Central memory CD8-positive, alpha-beta T cell (primary cell): ENCODE measurements around the gene SYNPO2.
"Not testable (repeated sequence)": the region's sequence is repeated elsewhere in the genome, so short reads cannot be mapped to it uniquely, and the experiment has no call there.

Source experiments
- ATAC-seq: fragments of 150-1000 bp; cut with Tn5 transposase; replicated peaks from 2 replicates; pipeline ENCODE4 v1.10.0; 2022; ENCODE audit warnings: mild to moderate bottlenecking, moderate FRiP score, moderate number of reproducible peaks; ENCODE audit not compliant: poor library complexity, severe bottlenecking; ENCODE audit errors: extremely low read depth
- DNase-seq, 2 donors: peaks; one replicate each; pipeline ENCODE4 v3.0.0; 2021; ENCODE audit warnings: low spot score in 2 of 2
- H3K27ac Mint-ChIP-seq: one replicate; pipeline ENCODE4 v1.8.0; 2022; ENCODE audit warnings: low read depth, mild to moderate bottlenecking, moderate library complexity, mixed read lengths
- H3K27me3 Mint-ChIP-seq: one replicate; pipeline ENCODE4 v1.8.0; 2022; ENCODE audit warnings: mixed read lengths
- H3K36me3 Mint-ChIP-seq: one replicate; pipeline ENCODE4 v1.8.0; 2022; ENCODE audit warnings: mild to moderate bottlenecking, moderate library complexity, mixed read lengths; ENCODE audit not compliant: insufficient read depth
- H3K4me1 Mint-ChIP-seq: one replicate; pipeline ENCODE4 v1.8.0; 2022; ENCODE audit warnings: mixed read lengths
- H3K4me3 Mint-ChIP-seq: one replicate; pipeline ENCODE4 v1.8.0; 2022; ENCODE audit warnings: mild to moderate bottlenecking, moderate library complexity, mixed read lengths
- H3K9me3 Mint-ChIP-seq: one replicate; pipeline ENCODE4 v1.8.0; 2022; ENCODE audit warnings: mixed read lengths

Gene SYNPO2

GRCh38 chr4:119008761-119009160, 120.1 kb downstream of the SYNPO2 start:
- H3K4me3 Mint-ChIP-seq = no peak overlapping the region
- ATAC-seq = no peak
- H3K36me3 Mint-ChIP-seq = no peaks in the 10 kb centered on the region
- no peak for DNase-seq
- H3K9me3 Mint-ChIP-seq = no peaks in the 10 kb centered on the region
- no peak overlapping the region for H3K27ac Mint-ChIP-seq
- H3K4me1 Mint-ChIP-seq = no peaks in the 10 kb centered on the region
- H3K27me3 Mint-ChIP-seq = no peaks in the 10 kb centered on the region

- not testable (repeated sequence) for ATAC-seq, H3K9me3 Mint-ChIP-seq, H3K4me3 Mint-ChIP-seq, H3K36me3 Mint-ChIP-seq, H3K27me3 Mint-ChIP-seq, H3K4me1 Mint-ChIP-seq, DNase-seq, H3K27ac Mint-ChIP-seq
Observed at GRCh38 chr4:119010221-119010620, 121.6 kb downstream of the SYNPO2 start.

- ATAC-seq = no peak
- no peak overlapping the region for H3K27ac Mint-ChIP-seq
- H3K36me3 Mint-ChIP-seq = no peaks in the 10 kb centered on the region
- no peak overlapping the region for H3K4me3 Mint-ChIP-seq
- no peaks in the 10 kb centered on the region for H3K9me3 Mint-ChIP-seq
- H3K4me1 Mint-ChIP-seq = no peaks in the 10 kb centered on the region
- no peaks in the 10 kb centered on the region for H3K27me3 Mint-ChIP-seq
- DNase-seq = no peak
Observed at GRCh38 chr4:119010909-119011606, 122.4 kb downstream of the SYNPO2 start.

GRCh38 chr4:119011607-119011988, 122.9 kb downstream of the SYNPO2 start:
- no peak overlapping the region for H3K27ac Mint-ChIP-seq
- ATAC-seq (no peak), DNase-seq (no peak)
- H3K4me1 Mint-ChIP-seq = no peaks in the 10 kb centered on the region
- H3K9me3 Mint-ChIP-seq = no peaks in the 10 kb centered on the region
- no peaks in the 10 kb centered on the region for H3K27me3 Mint-ChIP-seq
- H3K4me3 Mint-ChIP-seq = no peak overlapping the region
- H3K36me3 Mint-ChIP-seq = no peaks in the 10 kb centered on the region

GRCh38 chr4:119014658-119015057, 126.0 kb downstream of the SYNPO2 start:
- no peak for DNase-seq
- Mint-ChIP-seq H3K4me1 (no peaks in the 10 kb centered on the region), H3K27me3 (peaks cover 24% of the 10 kb centered on the region), H3K36me3 (no peaks in the 10 kb centered on the region), H3K4me3 (no peak overlapping the region), H3K9me3 (no peaks in the 10 kb centered on the region), H3K27ac (no peak overlapping the region)
- no peak for ATAC-seq

- DNase-seq (no peak), ATAC-seq (no peak)
- no peak overlapping the region for H3K27ac Mint-ChIP-seq
- H3K4me3 Mint-ChIP-seq = no peak overlapping the region
- no peaks in the 10 kb centered on the region for H3K4me1 Mint-ChIP-seq
- peaks cover 27% of the 10 kb centered on the region for H3K27me3 Mint-ChIP-seq
- no peaks in the 10 kb centered on the region for H3K36me3 Mint-ChIP-seq
- no peaks in the 10 kb centered on the region for H3K9me3 Mint-ChIP-seq
Observed at GRCh38 chr4:119016636-119017035, 128.0 kb downstream of the SYNPO2 start.

- Mint-ChIP-seq H3K27me3 (peaks cover 34% of the 10 kb centered on the region), H3K4me1 (no peaks in the 10 kb centered on the region), H3K27ac (no peak overlapping the region), H3K4me3 (no peak overlapping the region), H3K9me3 (no peaks in the 10 kb centered on the region), H3K36me3 (no peaks in the 10 kb centered on the region)
- no peak for ATAC-seq
- DNase-seq = no peak
Observed at GRCh38 chr4:119017636-119018035, 129.0 kb downstream of the SYNPO2 start.

GRCh38 chr4:119020158-119020557, 131.5 kb downstream of the SYNPO2 start:
- Mint-ChIP-seq H3K9me3 (no peaks in the 10 kb centered on the region), H3K27me3 (peaks cover 43% of the 10 kb centered on the region), H3K27ac (no peak overlapping the region), H3K4me1 (no peaks in the 10 kb centered on the region), H3K4me3 (no peak overlapping the region), H3K36me3 (no peaks in the 10 kb centered on the region)
- ATAC-seq (no peak), DNase-seq (no peak)

- not testable (repeated sequence) for H3K4me1 Mint-ChIP-seq, H3K4me3 Mint-ChIP-seq, H3K36me3 Mint-ChIP-seq, H3K27ac Mint-ChIP-seq, DNase-seq, ATAC-seq, H3K9me3 Mint-ChIP-seq
- H3K27me3 Mint-ChIP-seq = peaks cover 47% of the 10 kb centered on the region
Observed at GRCh38 chr4:119022520-119022919, 133.9 kb downstream of the SYNPO2 start.

- Mint-ChIP-seq H3K36me3 (no peaks in the 10 kb centered on the region), H3K27ac (no peak overlapping the region), H3K4me3 (no peak overlapping the region), H3K27me3 (peaks cover 32% of the 10 kb centered on the region), H3K9me3 (no peaks in the 10 kb centered on the region), H3K4me1 (no peaks in the 10 kb centered on the region)
- DNase-seq = no peak
- ATAC-seq = no peak
Observed at GRCh38 chr4:119024102-119024501, 135.4 kb downstream of the SYNPO2 start.

- DNase-seq (no peak), ATAC-seq (no peak)
- Mint-ChIP-seq H3K9me3 (no peaks in the 10 kb centered on the region), H3K4me3 (no peak overlapping the region), H3K27ac (no peak overlapping the region), H3K36me3 (no peaks in the 10 kb centered on the region), H3K4me1 (no peaks in the 10 kb centered on the region), H3K27me3 (peaks cover 42% of the 10 kb centered on the region)
Observed at GRCh38 chr4:119025420-119025819, 136.8 kb downstream of the SYNPO2 start.

GRCh38 chr4:119025916-119026661, 137.4 kb downstream of the SYNPO2 start:
- Mint-ChIP-seq H3K27me3 (peaks cover 49% of the 10 kb centered on the region), H3K27ac (no peak overlapping the region), H3K4me3 (no peak overlapping the region), H3K9me3 (no peaks in the 10 kb centered on the region), H3K4me1 (no peaks in the 10 kb centered on the region), H3K36me3 (no peaks in the 10 kb centered on the region)
- ATAC-seq (no peak), DNase-seq (no peak)
